Common myeloid progenitor, CD34-positive (primary cell): ENCODE results near the gene RPS14.

ENCODE experiments used
- CTCF ChIA-PET: fragments of 350-600 bp; sonication (Branson Sonifier 250); formaldehyde crosslinking; loops from one replicate; lab custom pipeline; 2021; ENCODE audit warnings: antibody characterized with exemption; lab: Charles Lee
- POLR2A ChIA-PET: fragments of 350-600 bp; sonication (Branson Sonifier 250); formaldehyde crosslinking; loops from one replicate; lab custom pipeline; 2021; ENCODE audit warnings: antibody characterized with exemption; lab: Charles Lee
- DNase-seq, 3 donors: peaks; one replicate each; pipeline versions ENCODE4 v3.0.0 to v3.0.0-alpha.2; 2013
- H3K27ac ChIP-seq, 2 experiments: 1 replicate in 1 of 2; 2 replicates in 1 of 2; pipeline ENCODE4 v1.7.0; 2013; ENCODE audit warnings: inconsistent platforms in 2 of 2, low read length in 2 of 2, mild to moderate bottlenecking in 2 of 2, low read depth in 1 of 2, moderate library complexity in 1 of 2; ENCODE audit not compliant: severe bottlenecking in 2 of 2, insufficient read depth in 1 of 2, poor library complexity in 1 of 2
- H3K27me3 ChIP-seq, 5 experiments: replicated peaks in 2 of 5; 1 replicate in 3 of 5; 2 replicates in 2 of 5; pipeline versions ENCODE4 v1.6.1 to v1.7.0; 2013; ENCODE audit warnings: low read length in 4 of 5, mild to moderate bottlenecking in 2 of 5, moderate library complexity in 2 of 5, inconsistent platforms in 1 of 5; ENCODE audit not compliant: insufficient read depth in 5 of 5, control insufficient read depth in 4 of 5
- H3K36me3 ChIP-seq, 4 experiments: 1 replicate in 2 of 4; 2 replicates in 2 of 4; pipeline versions ENCODE4 v1.6.1 to v1.7.0; 2013; ENCODE audit warnings: low read length in 3 of 4, control low read depth in 1 of 4, mild to moderate bottlenecking in 1 of 4; ENCODE audit not compliant: control insufficient read depth in 4 of 4, insufficient read depth in 4 of 4
- H3K4me1 ChIP-seq, 4 experiments: 1 replicate in 3 of 4; 2 replicates in 1 of 4; pipeline versions ENCODE4 v1.6.1 to v1.7.1; 2013; ENCODE audit warnings: low read length in 3 of 4, mild to moderate bottlenecking in 3 of 4, control low read depth in 1 of 4, inconsistent platforms in 1 of 4, moderate library complexity in 1 of 4; ENCODE audit not compliant: control insufficient read depth in 4 of 4, insufficient read depth in 4 of 4; ENCODE audit errors: control extremely low read depth in 1 of 4
- H3K4me3 ChIP-seq, 7 experiments: 1 replicate in 4 of 7; 2 replicates in 3 of 7; pipeline versions ENCODE4 v1.5.1 to v1.7.0; 2013; ENCODE audit warnings: mild to moderate bottlenecking in 7 of 7, low read length in 6 of 7, moderate library complexity in 6 of 7, inconsistent platforms in 2 of 7, low read depth in 2 of 7, control low read depth in 1 of 7; ENCODE audit not compliant: insufficient read depth in 4 of 7, control insufficient read depth in 1 of 7; ENCODE audit errors: extremely low read depth in 1 of 7
- H3K9me3 ChIP-seq, 5 experiments: 1 replicate in 4 of 5; 2 replicates in 1 of 5; pipeline versions ENCODE4 v1.6.1 to v1.7.1; 2013; ENCODE audit warnings: low read length in 4 of 5, mild to moderate bottlenecking in 2 of 5, inconsistent platforms in 1 of 5, low read depth in 1 of 5, moderate library complexity in 1 of 5; ENCODE audit not compliant: control insufficient read depth in 4 of 5, insufficient read depth in 2 of 5; ENCODE audit errors: control extremely low read depth in 1 of 5
- WGBS: methylation state at CpG from one replicate; pipeline ENCODE4 v1.1.5; 2013; ENCODE audit not compliant: insufficient coverage; 5-methylcytosine and 5-hydroxymethylcytosine counted together

RPS14 gene

GRCh38 chr5:150465927-150466326, 16.4 kb upstream of the RPS14 start:
- Histone ChIP-seq H3K4me1 (peaks cover 4 to 32% (median 15%) of the 10 kb centered on the region in 4 experiments), H3K27ac (no peak overlapping the region), H3K36me3 (no peaks in the 10 kb centered on the region), H3K27me3 (no peaks in the 10 kb centered on the region), H3K9me3 (no peaks in the 10 kb centered on the region), H3K4me3 (no peak overlapping the region)
- ChIA-PET POLR2A (no interaction called here), CTCF (interaction anchor here (1.0 to 1.7 kb wide), 3 partner anchors 19 to 60 kb away, joined by 3 to 4 read pairs (median 4); no protein-coding TSS in a partner anchor)
- DNase-seq = no peak
- WGBS = 60% methylated on average over 7 of the region's 8 CpGs

GRCh38 chr5:150464554-150465012, 15.0 kb upstream of the RPS14 start:
- no peaks in the 10 kb centered on the region for H3K9me3 ChIP-seq
- no peak overlapping the region for H3K4me3 ChIP-seq
- DNase-seq = no peak
- ChIA-PET POLR2A (no interaction called here), CTCF (interaction anchor here (0.6 to 1.3 kb wide), 3 partner anchors 10 to 699 kb away, joined by 3 to 4 read pairs (median 4); no protein-coding TSS in a partner anchor)
- 80% methylated on average over 6 of the region's 6 CpGs for WGBS
- H3K36me3 ChIP-seq = no peaks in the 10 kb centered on the region
- H3K27ac ChIP-seq = no peak overlapping the region
- peaks cover 4 to 39% (median 19%) of the 10 kb centered on the region in 4 experiments for H3K4me1 ChIP-seq
- H3K27me3 ChIP-seq = no peaks in the 10 kb centered on the region

GRCh38 chr5:150461231-150461630, 11.7 kb upstream of the RPS14 start:
- Histone ChIP-seq H3K9me3 (no peaks in the 10 kb centered on the region), H3K36me3 (no peaks in the 10 kb centered on the region), H3K4me3 (peak overlapping the region in 1 of 7 experiments; percentile 30), H3K4me1 (peaks cover 14 to 69% (median 46%) of the 10 kb centered on the region in 4 experiments), H3K27me3 (no peaks in the 10 kb centered on the region), H3K27ac (peak overlapping the region in 1 of 2 experiments; percentile 1)
- no CpG with 5 or more reads among the region's 2 CpGs for WGBS
- peak in 2 of 3 donors; percentile 59 to 65 for DNase-seq
- ChIA-PET POLR2A (no interaction called here), CTCF (interaction anchor here (0.9 to 7.2 kb wide), 8 partner anchors 10 to 230 kb away, joined by 3 to 59 read pairs (median 4); no protein-coding TSS in a partner anchor)

- no peaks in the 10 kb centered on the region for H3K36me3 ChIP-seq
- H3K4me3 ChIP-seq = peak overlapping the region in 1 of 7 experiments; percentile 30
- WGBS = 75% methylated on average over 2 of the region's 2 CpGs
- ChIA-PET CTCF (interaction anchor here (0.9 to 7.2 kb wide), 11 partner anchors 9 to 231 kb away, joined by 3 to 59 read pairs (median 3); no protein-coding TSS in a partner anchor), POLR2A (no interaction called here)
- no peaks in the 10 kb centered on the region for H3K9me3 ChIP-seq
- peak overlapping the region in 1 of 2 experiments; percentile 1 for H3K27ac ChIP-seq
- DNase-seq = no peak
- H3K4me1 ChIP-seq = peaks cover 14 to 71% (median 45%) of the 10 kb centered on the region in 4 experiments
- no peaks in the 10 kb centered on the region for H3K27me3 ChIP-seq
Observed at GRCh38 chr5:150460781-150461180, 11.2 kb upstream of the RPS14 start.

GRCh38 chr5:150458802-150459557, 9.4 kb upstream of the RPS14 start:
- Histone ChIP-seq H3K27ac (no peak overlapping the region), H3K27me3 (no peaks in the 10 kb centered on the region), H3K4me1 (peaks cover 14 to 82% (median 59%) of the 10 kb centered on the region in 4 experiments), H3K9me3 (no peaks in the 10 kb centered on the region), H3K4me3 (peak overlapping the region in 3 of 7 experiments; percentile 32 to 56 (median 54)), H3K36me3 (no peaks in the 10 kb centered on the region)
- CTCF ChIA-PET = interaction anchor here (0.6 to 7.2 kb wide), 28 partner anchors 9 to 656 kb away, joined by 3 to 59 read pairs (median 4); partner anchors contain the start of genes RPS14 and SMIM3
- 50% methylated on average over 17 of the region's 36 CpGs for WGBS
- peak; percentile 59 to 79 (median 74) for DNase-seq
- POLR2A ChIA-PET = no interaction called here

- H3K27ac ChIP-seq = peak overlapping the region in 1 of 2 experiments; percentile 15
- H3K36me3 ChIP-seq = no peaks in the 10 kb centered on the region
- no peaks in the 10 kb centered on the region for H3K27me3 ChIP-seq
- H3K4me3 ChIP-seq = peak overlapping the region in 2 of 7 experiments; percentile 30 to 49
- no peaks in the 10 kb centered on the region for H3K9me3 ChIP-seq
- DNase-seq = no peak
- CTCF ChIA-PET = interaction anchor here (0.7 to 7.2 kb wide), 21 partner anchors 8 to 641 kb away, joined by 3 to 59 read pairs (median 4); partner anchors contain the start of genes IRGM, RPS14 and SMIM3
- H3K4me1 ChIP-seq = peaks cover 14 to 85% (median 71%) of the 10 kb centered on the region in 4 experiments
- 77% methylated on average over 15 of the region's 16 CpGs for WGBS
- POLR2A ChIA-PET = no interaction called here
Observed at GRCh38 chr5:150457562-150458240, 8.2 kb upstream of the RPS14 start.
